ENCODE data around the gene RAF1.
"Not testable (repeated sequence)": the region's sequence is repeated elsewhere in the genome, so short reads cannot be mapped to it uniquely, and the experiment has no call there.

RAF1 gene

GRCh38 chr3:12638105-12638504, 25.8 kb downstream of the RAF1 start:
- no peak for DNase-seq (ENCODE audit: low spot score)

DNA sequence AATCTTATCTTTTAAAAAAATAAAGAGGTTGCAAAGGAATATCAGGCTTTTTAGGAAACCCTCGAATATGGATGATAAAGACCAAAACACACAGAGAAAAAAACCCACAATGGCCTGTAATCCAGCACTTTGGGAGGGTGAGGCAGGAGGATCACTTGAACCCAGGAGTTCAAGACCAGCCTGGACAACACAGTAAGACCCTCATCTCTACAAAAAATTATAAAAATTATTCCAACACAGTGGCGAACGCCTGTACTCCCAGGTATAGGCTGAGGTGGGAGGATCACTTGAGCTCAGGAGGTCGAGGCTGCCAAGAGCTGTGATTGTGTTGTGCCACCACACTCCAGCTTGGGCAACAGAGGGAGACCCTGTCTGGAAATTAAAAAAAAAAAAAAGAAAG, 30.8 kb downstream of the RAF1 start:
- DNase-seq (ENCODE audit: low spot score): no peak

DNA sequence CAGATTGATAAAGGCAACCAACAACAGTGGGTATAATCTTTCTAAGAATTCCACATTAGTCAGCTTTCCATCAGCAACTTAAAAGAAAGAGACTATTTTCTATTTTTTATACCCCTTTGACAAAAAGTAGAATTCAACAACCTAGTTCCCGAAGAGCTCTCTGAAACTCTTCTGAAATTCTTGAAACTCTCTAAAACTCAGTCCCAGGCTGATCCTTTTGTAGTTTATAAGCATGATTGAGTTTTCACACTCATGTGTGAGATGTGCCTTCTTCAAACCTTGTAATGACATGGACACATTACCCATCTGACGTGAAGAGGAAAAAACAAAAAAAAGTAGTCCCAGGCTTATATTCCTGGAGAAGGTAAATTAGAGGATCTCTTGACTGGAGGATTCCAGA, 31.4 kb downstream of the RAF1 start:
- no peak for DNase-seq (ENCODE audit: low spot score)

GRCh38 chr3:12630843-12631242, 33.1 kb downstream of the RAF1 start:
- not testable (repeated sequence) for DNase-seq (ENCODE audit: low spot score)

DNA sequence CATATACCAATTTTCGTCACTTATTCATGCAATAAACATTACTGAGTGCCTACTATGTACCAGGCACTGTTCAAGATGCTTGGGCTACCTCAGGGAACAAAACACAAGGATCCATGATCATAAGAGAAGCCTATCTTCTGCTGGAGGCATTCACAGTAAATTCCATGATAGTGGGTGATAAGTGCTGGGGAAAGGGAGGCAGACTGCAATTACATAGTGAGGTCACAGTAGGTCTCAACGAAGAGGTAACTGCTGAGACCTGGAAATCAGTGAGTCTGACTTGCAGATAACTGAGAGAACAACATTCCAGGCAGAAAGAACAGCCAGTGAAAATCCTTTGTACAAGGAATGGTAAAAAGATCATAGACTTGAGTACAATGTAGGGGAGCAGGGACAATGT, 33.6 kb downstream of the RAF1 start:
- DNase-seq (ENCODE audit: low spot score): no peak

DNA sequence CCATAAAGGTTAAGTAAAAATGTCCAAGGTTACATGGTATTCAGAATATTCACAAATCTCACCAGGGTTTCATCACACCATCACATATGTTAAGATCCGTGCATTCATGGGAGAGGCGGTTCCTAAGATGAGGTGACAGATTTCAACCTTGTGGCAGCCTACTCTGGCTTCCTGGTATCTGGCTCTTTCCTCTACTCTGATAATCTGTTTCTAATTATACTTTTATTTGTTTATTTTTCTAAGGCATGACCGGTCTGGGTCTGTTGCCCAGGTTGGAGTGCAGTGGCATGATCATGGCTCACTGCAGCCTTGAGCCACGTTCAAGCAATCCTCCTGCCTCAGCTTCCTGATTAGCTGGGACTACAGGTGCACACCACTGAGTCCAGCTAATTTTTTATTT, 34.4 kb downstream of the RAF1 start:
- DNase-seq (ENCODE audit: low spot score): no peak

DNA sequence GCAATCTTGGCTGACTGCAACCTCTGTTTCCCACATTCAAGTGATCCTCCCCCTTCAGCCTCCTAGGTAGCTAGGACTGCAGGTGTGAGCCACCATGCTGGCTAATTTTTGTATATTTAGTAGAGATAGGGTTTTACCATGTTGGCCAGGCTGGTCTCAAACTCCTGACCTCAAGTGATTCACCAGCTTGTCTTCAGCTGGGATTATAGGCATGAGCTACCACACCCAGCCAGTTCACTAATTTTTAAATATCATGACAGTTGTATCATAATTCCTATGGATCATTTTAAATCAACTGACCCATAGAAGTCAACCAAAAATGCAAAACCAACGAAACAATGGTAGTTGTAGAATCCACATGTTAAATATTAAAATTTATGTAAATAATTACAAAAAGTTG, 35.1 kb downstream of the RAF1 start:
- no peak for DNase-seq (ENCODE audit: low spot score)

- no peak for DNase-seq (ENCODE audit: low spot score)
These were observed 36.5 kb downstream of the RAF1 start for GRCh38 chr3:12627370-12627769.

GRCh38 chr3:12624964-12625363, 39.0 kb downstream of the RAF1 start:
- not testable (repeated sequence) for DNase-seq (ENCODE audit: low spot score)

GRCh38 chr3:12624056-12624455, 39.9 kb downstream of the RAF1 start:
- no peak for DNase-seq (ENCODE audit: low spot score)

GRCh38 chr3:12622335-12622734, 41.6 kb downstream of the RAF1 start:
- no peak for DNase-seq (ENCODE audit: low spot score)

GRCh38 chr3:12620729-12621128, 43.2 kb downstream of the RAF1 start:
- DNase-seq (ENCODE audit: low spot score): no peak

GRCh38 chr3:12620305-12620704, 43.6 kb downstream of the RAF1 start:
- DNase-seq (ENCODE audit: low spot score): no peak

- DNase-seq (ENCODE audit: low spot score): no peak
These were observed 45.5 kb downstream of the RAF1 start for GRCh38 chr3:12618426-12618825.

GRCh38 chr3:12615266-12615665, 48.7 kb downstream of the RAF1 start:
- no peak for DNase-seq (ENCODE audit: low spot score)

- DNase-seq (ENCODE audit: low spot score): no peak
These were observed 50.7 kb downstream of the RAF1 start for GRCh38 chr3:12613250-12613649.

GRCh38 chr3:12612514-12613226, 51.2 kb downstream of the RAF1 start:
- DNase-seq (ENCODE audit: low spot score): no peak

DNA sequence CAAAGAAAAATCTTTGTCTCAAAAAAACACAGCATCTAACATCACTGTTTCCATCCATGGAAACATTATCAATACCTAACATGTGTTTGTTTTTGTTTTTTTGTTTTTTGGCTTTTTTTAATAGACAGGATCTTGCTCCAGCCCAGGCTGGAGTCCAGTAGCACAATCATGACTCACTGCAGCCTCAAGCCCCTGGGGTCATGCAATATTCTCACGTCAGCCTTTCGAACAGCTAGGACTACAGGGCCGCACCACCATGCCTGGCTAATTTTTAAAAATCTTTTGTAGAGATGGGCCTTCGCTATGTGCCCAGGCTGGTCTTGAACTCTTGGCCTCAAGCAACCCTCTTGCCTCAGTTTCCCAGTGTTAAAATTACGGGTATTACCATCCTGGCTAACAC, 52.8 kb downstream of the RAF1 start:
- no peak for DNase-seq (ENCODE audit: low spot score)

DNA sequence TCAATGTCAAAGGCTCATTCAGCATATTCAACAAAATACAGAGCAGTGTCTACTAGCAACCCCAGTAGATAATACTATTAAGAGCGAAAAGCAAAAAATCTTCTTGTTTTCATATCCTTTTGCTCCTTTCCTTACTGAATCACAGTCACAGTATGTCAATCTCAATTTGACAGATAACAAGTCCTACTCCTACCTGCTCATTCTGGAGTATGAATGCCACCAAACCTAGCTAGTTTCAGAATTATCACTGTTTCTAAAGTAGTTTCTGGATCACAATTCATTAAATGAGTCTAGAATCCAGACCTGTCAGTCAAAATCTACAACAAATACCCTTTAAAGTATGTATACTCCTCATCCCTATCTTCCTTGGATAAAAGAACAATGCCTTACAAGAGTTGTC, 55.5 kb downstream of the RAF1 start:
- no peak for DNase-seq (ENCODE audit: low spot score)

DNA sequence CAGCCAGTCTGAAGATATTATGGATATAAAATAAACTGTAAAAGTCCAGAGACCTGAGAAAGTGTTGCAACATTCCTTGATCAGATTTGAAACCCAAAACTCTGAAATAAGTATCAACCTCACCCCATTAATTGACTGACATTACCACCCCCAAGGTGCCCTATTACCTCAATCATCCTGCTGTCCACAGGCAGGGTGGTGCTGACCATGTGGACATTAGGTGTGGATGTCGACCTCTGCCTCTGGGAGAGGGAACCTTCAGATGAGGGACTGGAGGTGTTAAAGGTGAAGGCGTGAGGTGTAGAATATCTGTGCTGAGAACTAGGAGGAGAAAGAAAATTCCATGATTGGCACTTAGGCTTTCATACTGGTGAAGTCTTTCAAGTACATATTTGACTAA, 59.9 kb downstream of the RAF1 start:
- DNase-seq (ENCODE audit: low spot score): no peak

DNA sequence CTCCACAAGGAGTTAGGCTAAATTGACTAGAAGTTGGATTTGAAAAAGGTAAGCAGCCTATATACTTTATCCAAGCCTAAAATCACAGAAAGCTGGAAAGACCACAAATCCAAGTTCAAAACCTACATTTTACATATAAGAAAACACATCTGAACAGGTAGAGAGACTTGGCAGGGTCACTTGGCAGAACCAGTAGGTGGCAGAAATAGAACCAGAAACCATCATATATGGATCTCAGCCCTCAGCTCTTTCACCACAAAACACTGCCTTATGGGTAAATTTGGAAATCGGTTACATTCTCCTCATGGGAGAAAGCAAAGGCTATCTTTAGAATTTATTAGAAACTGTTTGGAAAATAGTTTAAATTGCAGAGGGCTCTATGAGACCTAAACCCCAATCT, 62.8 kb downstream of the RAF1 start:
- no peak for DNase-seq (ENCODE audit: low spot score)

- DNase-seq (ENCODE audit: low spot score): no peak
These were observed 65.0 kb downstream of the RAF1 start for GRCh38 chr3:12598890-12599289.

GRCh38 chr3:12593473-12593872, 70.4 kb downstream of the RAF1 start:
- DNase-seq (ENCODE audit: low spot score): no peak

GRCh38 chr3:12591997-12592715, 71.8 kb downstream of the RAF1 start:
- DNase-seq (ENCODE audit: low spot score): no peak
